ENCODE results near the gene SHANK1.

The SHANK1 gene

DNA sequence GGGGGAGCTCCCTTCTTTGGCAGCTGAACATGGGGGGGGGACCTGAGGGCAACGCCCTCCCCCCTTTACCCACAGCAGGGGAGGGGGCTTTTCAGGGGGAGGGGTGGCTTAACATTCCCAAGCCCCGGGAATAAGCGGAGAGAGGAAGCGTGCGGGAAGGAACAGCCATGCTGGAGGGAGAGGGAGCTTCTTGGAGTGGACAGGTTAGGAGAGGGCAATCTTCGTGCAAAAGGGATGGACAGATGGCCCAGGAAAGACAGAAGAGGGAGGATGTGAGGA, 59.6 kb downstream of the SHANK1 start:
- no peaks in the 10 kb centered on the region for H3K36me3 ChIP-seq (ENCODE audit: insufficient read depth, low read length)
- H3K9me2 ChIP-seq (replicated peaks; ENCODE audit: low read depth, low read length) = no peaks in the 10 kb centered on the region
- H3K9ac ChIP-seq (ENCODE audit: low read depth, low read length, poor library complexity, severe bottlenecking) = no peak overlapping the region
- H3K4me3 ChIP-seq (ENCODE audit: low read length, poor library complexity, severe bottlenecking) = no peak overlapping the region
- no peak overlapping the region for H2AFZ ChIP-seq (ENCODE audit: low read length)
- no peaks in the 10 kb centered on the region for H3K9me3 ChIP-seq (ENCODE audit: insufficient read depth, low read depth, low read length)
- H4K20me1 ChIP-seq (ENCODE audit: insufficient read depth, low read length, poor library complexity, severe bottlenecking) = no peaks in the 10 kb centered on the region
- no peaks in the 10 kb centered on the region for H3K79me2 ChIP-seq (ENCODE audit: insufficient read depth, low read length)
- no peaks in the 10 kb centered on the region for H3K27me3 ChIP-seq (ENCODE audit: insufficient read depth, low read length, poor library complexity, severe bottlenecking)
- H3K4me2 ChIP-seq (ENCODE audit: low read depth, low read length, poor library complexity, severe bottlenecking) = no peak overlapping the region
- TF ChIP-seq, protein P1, sequence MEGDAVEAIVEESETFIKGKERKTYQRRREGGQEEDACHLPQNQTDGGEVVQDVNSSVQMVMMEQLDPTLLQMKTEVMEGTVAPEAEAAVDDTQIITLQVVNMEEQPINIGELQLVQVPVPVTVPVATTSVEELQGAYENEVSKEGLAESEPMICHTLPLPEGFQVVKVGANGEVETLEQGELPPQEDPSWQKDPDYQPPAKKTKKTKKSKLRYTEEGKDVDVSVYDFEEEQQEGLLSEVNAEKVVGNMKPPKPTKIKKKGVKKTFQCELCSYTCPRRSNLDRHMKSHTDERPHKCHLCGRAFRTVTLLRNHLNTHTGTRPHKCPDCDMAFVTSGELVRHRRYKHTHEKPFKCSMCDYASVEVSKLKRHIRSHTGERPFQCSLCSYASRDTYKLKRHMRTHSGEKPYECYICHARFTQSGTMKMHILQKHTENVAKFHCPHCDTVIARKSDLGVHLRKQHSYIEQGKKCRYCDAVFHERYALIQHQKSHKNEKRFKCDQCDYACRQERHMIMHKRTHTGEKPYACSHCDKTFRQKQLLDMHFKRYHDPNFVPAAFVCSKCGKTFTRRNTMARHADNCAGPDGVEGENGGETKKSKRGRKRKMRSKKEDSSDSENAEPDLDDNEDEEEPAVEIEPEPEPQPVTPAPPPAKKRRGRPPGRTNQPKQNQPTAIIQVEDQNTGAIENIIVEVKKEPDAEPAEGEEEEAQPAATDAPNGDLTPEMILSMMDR (conservative IDR thresholded peaks at IDR 0.05; ENCODE audit: low read length) = no peak
- H3F3A ChIP-seq (ENCODE audit: low read depth) = no peaks in the 10 kb centered on the region
- H3K4me1 ChIP-seq (ENCODE audit: insufficient read depth, low read length, poor library complexity, severe bottlenecking) = no peaks in the 10 kb centered on the region

DNA sequence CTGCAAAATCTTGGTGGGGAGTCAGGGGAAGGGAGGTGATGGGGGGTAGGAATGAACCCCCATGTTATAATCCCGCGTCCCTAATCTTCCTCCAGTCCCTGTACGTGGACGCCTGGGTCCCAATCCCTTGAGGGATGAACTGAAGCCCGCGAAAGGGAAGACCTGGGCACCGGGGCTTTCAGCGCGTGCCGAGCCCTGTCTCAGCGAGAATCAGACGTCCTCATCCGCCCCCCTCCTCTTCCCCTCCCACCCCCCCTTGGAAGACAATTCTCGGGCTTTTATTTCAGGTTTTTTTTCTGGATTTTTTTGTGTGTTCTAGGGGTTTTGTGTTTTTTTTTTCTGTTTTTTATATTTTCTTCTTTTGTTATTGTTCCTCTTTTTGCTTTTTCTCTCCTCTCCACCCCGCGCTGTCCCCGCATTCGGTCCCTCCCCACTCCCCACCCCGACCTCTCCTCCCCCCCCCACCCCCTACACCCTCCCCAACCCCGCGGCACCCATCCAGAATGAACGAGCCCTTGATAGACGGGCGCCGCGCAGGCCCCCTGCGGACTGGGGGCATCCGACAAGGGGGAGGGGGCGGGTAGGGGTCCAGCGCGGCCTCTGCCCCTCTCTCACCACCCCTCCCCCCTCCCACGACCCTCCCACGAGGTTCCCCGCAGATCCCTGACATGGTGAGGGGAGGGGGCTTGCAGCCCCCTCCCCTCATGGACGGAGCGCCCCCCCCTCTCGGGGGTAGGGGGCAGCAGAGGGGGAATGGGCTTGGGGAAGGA, 60.1 kb downstream of the SHANK1 start:
- Histone ChIP-seq H3K4me3 (ENCODE audit: low read length, poor library complexity, severe bottlenecking) (no peak overlapping the region), H3K4me1 (ENCODE audit: insufficient read depth, low read length, poor library complexity, severe bottlenecking) (no peaks in the 10 kb centered on the region), H2AFZ (ENCODE audit: low read length) (no peak overlapping the region), H3K9me3 (ENCODE audit: insufficient read depth, low read depth, low read length) (no peaks in the 10 kb centered on the region), H3K27me3 (ENCODE audit: insufficient read depth, low read length, poor library complexity, severe bottlenecking) (no peaks in the 10 kb centered on the region), H3K4me2 (ENCODE audit: low read depth, low read length, poor library complexity, severe bottlenecking) (no peak overlapping the region), H3K36me3 (ENCODE audit: insufficient read depth, low read length) (no peaks in the 10 kb centered on the region), H4K20me1 (ENCODE audit: insufficient read depth, low read length, poor library complexity, severe bottlenecking) (no peaks in the 10 kb centered on the region), H3K79me2 (ENCODE audit: insufficient read depth, low read length) (no peaks in the 10 kb centered on the region), H3K9ac (ENCODE audit: low read depth, low read length, poor library complexity, severe bottlenecking) (no peak overlapping the region), H3K9me2 (replicated peaks; ENCODE audit: low read depth, low read length) (no peaks in the 10 kb centered on the region), H3F3A (ENCODE audit: low read depth) (no peaks in the 10 kb centered on the region)
- no peak for TF ChIP-seq EZH2phosphoT487 (IDR thresholded peaks at IDR 0.05; ENCODE audit: borderline replicate concordance)
- TF ChIP-seq, protein P1 (conservative IDR thresholded peaks at IDR 0.05; ENCODE audit: low read length) = no peak

DNA sequence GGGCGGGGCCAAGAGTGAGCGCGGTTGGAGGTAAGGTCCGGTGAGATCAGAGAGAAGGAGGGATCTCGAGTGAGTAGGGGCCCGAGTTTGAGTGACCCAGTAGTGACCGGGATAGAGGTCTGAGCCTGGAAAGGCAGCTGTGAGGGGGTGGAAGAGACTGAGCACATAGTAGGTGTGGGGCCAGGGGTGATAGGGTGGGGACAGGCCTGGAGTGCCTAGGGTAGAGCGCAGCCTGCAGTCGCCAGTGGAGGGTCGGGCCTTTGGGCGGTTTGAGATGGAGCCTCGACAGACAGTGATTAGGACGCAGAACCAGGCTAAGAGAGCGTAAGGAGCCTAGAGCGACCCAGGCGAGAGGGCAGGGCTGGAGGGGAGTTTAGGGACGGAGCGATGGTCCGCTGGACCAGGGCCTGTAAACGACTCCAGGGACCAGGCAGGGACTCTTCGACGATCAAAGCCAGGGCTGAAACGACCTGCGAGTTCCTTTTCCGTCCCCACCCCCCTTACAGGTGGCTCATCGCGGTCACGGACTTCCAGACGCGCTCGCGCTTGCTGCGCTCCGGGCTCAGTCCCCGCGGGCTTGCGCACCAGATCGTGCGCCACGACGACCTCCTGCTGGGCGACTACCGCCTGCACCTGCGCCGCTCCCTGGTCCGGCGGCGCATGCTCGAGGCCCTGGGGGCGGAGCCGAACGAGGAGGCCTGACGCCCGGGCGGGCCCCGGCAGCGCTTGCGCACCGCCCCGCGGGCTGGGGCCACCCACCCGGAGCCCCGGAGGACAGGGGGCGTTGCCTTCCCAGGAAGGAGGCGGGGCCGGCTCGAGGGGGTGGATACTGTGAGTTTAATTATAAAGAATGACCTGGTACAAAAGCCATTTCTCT, 60.9 kb downstream of the SHANK1 start:
- no peak overlapping the region for H3K9ac ChIP-seq (ENCODE audit: low read depth, low read length, poor library complexity, severe bottlenecking)

More for the DNA sequence above, 60.9 kb downstream of the SHANK1 start:
- H3K4me2 ChIP-seq (ENCODE audit: low read depth, low read length, poor library complexity, severe bottlenecking) = no peak overlapping the region
- H3K9me3 ChIP-seq (ENCODE audit: insufficient read depth, low read depth, low read length) = no peaks in the 10 kb centered on the region
- H3K27me3 ChIP-seq (ENCODE audit: insufficient read depth, low read length, poor library complexity, severe bottlenecking) = no peaks in the 10 kb centered on the region
- no peaks in the 10 kb centered on the region for H4K20me1 ChIP-seq (ENCODE audit: insufficient read depth, low read length, poor library complexity, severe bottlenecking)
- H3F3A ChIP-seq (ENCODE audit: low read depth) = no peaks in the 10 kb centered on the region
- TF ChIP-seq, protein P1 (conservative IDR thresholded peaks at IDR 0.05; ENCODE audit: low read length) = no peak
- TF ChIP-seq EZH2phosphoT487 (IDR thresholded peaks at IDR 0.05; ENCODE audit: borderline replicate concordance) = no peak
- no peak overlapping the region for H3K4me3 ChIP-seq (ENCODE audit: low read length, poor library complexity, severe bottlenecking)
- H3K4me1 ChIP-seq (ENCODE audit: insufficient read depth, low read length, poor library complexity, severe bottlenecking) = no peaks in the 10 kb centered on the region
- H3K79me2 ChIP-seq (ENCODE audit: insufficient read depth, low read length) = no peaks in the 10 kb centered on the region
- no peaks in the 10 kb centered on the region for H3K36me3 ChIP-seq (ENCODE audit: insufficient read depth, low read length)
- no peaks in the 10 kb centered on the region for H3K9me2 ChIP-seq (replicated peaks; ENCODE audit: low read depth, low read length)
- H2AFZ ChIP-seq (ENCODE audit: low read length) = no peak overlapping the region
